Brain pericyte (primary cell): ENCODE measurements around the gene LCN10.

Source experiments
- DNase-seq: peaks from one replicate; pipeline ENCODE4 v3.0.0-alpha.2; 2012; ENCODE audit warnings: low read depth, low spot score

Gene LCN10

GRCh38 chr9:136738960-136739359 is 3.8 kb downstream of the LCN10 start:
- no peak for DNase-seq

- no peak for DNase-seq
Observed at GRCh38 chr9:136735812-136736480, 6.8 kb downstream of the LCN10 start.

DNA sequence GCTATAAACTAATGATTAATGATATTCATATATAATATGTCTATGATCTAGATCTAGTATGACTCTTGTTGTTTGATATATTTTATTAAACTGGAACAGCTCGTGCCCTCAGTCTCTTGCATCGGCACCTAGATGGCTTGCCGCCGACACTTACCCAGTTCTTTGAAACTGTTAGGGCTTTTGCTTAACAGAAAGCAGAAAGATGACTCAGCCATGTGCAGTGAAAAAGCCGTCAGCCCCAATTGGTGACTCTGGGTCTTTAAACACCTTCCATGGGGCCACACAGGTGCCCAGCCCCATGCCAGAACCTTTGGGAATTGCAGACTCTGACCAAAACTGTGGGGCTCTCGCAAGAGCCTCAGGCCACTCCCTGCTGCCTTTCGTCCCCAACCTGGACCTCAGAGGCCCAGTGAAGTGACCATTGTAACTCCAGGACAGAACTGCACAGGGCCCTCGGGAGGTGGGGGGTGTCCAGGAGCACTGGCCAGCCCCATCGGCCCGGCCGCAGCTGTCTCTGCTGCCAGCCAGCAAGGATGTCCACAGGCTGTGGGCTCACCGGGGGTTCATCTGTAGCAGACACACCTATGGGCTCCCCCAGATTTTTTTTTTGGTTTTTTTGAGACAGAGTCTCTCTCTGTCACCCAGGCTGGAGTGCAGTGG is 7.8 kb downstream of the LCN10 start:
- no peak for DNase-seq

DNA sequence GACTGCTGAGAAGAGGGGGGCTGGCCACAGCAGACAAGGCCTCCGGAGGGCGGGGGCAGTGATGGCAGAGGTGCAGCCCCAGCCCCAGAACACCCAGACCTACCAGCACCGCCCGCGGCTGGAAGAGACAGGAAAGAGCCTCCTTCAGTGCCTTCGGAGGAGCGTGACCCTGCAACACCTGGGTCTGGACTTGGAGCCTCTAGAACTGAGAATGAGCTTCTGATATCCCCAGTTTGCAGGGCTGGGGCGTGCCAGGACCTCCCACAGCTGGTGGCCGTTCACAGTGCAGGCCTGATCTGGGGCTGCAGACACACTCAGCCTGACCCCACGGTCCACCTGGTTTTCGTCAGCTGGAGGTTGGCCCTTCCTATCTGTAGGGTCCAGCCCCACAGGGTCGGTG is 9.1 kb downstream of the LCN10 start:
- DNase-seq, result no peak

DNA sequence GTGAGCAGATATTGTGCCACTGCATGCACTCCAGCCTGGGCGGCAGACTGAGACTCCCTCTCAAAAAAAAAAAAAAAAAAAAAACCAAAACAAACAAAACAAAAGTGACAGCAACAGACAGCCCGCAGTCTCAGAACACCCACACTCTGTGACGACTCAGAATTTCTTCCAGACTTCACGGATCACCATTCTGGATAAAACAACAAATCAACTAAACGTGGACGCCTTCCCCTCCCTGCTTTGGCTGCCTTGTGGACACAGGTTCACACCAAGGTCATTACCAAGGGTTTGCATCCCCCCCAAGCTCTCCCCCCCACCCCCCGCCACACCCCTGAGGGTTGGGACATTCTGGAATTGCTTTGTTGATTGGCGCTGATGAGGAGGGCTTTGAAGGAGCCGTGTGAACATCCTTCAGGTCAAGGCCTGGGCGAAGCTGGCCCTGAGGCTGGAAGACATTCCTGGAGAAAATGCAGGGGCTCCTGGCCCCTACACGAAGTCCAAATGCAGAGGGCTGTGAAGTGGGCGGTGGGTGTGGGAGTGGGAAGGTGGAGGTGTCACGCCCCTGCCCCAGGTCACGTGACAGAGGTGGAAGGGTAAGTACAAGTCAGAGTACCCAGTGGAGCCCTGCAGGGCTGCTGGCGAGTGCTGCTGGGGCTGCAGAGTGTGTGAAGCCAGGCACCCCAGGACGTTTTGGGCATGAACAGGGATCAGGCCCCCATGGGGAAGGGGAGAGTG is 10.1 kb downstream of the LCN10 start:
- no peak for DNase-seq

DNA sequence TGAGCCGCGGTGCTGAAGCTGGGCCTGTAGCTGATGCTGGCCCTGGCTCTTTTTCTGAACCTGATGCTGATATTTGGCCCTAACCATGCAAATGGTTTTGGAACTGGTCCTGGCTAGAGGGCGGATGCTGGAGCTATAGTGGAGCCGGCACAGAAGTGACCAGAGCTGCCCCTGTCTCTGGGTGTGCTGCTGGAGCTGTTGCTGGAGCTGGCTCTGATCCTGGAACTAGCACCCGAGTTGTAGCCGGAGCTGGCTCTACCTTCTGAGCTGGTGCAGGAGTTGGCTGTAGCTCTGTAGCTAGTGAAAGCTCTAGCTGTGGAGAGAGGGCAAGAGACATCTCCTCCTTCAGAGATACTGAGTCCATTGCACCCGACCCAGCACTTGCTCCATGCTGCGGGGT is 12.8 kb downstream of the LCN10 start:
- no peak for DNase-seq

DNA sequence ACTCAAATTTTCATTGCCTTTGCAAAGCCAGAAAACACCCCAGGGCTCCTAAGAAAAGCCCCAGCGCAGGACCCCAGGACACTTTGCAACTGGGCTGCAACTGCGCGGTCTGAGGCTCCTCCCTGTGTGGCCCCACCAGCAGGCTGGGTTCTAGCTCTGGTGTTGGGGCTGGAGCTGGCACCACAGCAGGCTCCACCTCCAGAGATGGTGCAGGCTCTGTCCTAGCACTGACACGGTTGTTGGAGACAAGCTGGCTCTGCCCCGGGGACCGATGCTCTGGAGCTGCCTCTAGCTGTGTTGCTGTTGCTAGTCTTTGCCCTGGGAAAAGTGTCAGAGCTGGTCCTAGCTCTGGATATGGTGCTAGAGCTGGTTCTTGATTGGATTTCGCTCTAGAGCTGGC is 13.6 kb downstream of the LCN10 start:
- DNase-seq, result no peak

GRCh38 chr9:136728548-136729123 is 14.1 kb downstream of the LCN10 start:
- no peak for DNase-seq

DNA sequence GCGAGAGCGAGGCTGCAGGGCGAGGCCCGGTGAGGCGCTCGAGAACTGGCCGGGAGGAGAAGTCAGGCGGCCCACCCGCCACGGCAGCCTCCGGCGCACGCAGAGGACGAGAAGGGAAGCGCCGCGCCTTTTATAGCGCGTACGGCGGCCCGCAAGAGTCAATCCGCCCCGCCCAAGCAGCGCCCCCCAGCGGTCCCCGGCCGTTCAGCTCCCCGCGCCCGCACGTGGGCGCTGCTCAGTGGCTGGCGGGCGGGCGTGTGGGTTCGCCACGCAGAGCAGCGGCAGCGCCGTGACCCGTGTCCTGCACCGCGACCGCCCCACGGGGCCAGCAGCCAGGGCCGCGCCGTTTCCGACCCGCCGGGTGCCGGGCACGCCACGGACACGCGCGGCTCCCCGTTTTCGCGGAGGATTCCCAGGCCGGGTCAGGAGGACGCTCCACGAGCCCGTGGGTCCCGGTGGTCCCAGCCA is 14.6 kb downstream of the LCN10 start:
- DNase-seq, result peak; percentile 44

DNA sequence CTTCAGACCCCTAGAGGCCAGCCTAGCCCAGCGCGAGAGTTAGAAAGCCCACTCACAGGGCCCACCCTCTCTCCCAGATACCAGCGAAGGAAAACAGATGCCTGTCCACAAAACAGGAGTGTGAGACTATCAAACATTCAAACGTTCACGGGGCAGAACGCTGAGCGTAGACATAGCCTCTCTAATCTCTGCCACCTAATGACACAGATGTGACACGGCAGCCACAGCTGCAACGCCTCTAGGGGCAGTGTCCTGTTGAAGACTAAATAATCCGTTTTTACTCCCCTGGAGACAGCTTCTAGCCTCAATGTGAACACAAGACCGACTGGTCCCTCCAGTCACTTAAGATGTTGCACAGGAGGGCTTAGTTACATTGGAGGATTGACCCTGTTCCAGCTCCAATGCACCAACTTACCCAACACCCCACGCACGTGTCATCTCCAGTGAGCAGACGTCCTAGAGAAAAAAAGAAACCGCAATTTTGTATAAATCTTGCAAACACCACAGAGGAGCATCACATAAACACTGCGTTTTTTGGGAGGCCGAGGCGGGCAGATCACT is 16.0 kb downstream of the LCN10 start:
- no peak for DNase-seq

DNA sequence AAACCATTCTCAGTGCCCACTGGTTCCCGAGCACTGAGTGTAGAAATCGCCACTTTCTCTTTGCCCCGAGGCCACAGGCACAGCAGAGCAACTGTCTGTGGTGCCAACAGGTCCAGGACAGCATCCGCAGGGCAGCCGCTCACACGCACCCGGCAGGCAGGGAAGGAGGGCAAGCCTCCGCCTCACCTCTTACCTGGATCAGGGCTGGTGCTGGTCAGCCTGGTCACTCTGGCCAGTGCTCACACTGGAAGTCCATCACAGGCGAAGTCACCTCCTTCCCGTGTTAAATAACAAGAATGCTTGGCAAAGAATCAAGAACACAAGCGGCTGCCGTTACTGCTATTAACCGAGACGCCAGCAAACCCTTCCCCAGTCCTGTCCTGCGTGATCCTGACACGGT is 16.6 kb downstream of the LCN10 start:
- DNase-seq, result no peak

GRCh38 chr9:136725612-136726011 is 17.1 kb downstream of the LCN10 start:
- no peak for DNase-seq

- DNase-seq, result no peak
Observed at GRCh38 chr9:136724772-136725171, 18.0 kb downstream of the LCN10 start.

DNA sequence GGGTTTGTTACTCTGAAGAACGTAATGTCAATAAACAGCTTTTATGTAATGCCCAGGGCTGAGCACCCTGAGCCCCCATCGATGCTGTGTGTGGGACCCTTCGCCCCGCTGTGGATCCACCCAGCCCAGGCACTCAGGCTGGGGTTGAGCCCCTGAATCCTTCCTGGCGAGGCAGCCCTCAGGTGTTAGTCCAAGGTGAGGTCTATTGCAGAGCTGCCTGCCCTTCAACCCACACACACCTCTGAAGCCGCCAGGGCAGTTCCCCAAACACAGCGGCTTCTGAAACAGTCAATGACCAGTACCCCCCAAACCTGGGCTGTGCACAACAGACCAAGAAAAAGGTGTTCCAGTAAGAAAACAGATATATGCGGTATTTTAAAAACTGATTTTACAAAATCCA is 18.8 kb downstream of the LCN10 start:
- no peak for DNase-seq

GRCh38 chr9:136723362-136723976 is 19.3 kb downstream of the LCN10 start:
- DNase-seq, result no peak

DNA sequence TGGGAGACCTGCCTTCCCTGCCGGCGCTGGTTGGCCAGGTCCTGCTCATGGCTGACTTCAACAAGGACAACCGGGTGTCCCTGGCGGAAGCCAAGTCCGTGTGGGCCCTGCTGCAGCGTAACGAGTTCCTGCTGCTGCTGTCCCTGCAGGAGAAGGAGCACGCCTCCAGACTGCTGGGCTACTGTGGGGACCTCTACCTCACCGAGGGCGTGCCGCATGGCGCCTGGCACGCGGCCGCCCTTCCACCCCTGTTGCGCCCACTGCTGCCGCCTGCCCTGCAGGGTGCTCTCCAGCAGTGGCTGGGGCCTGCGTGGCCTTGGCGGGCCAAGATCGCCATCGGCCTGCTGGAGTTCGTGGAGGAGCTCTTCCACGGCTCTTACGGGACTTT is 19.8 kb downstream of the LCN10 start:
- no peak for DNase-seq

- no peak for DNase-seq
Observed at GRCh38 chr9:136722093-136722968, 20.4 kb downstream of the LCN10 start.

- no peak for DNase-seq
Observed at GRCh38 chr9:136721339-136722092, 21.2 kb downstream of the LCN10 start.

- no peak for DNase-seq
Observed at GRCh38 chr9:136720898-136721338, 21.8 kb downstream of the LCN10 start.
